ENCODE data around the gene IGSF23. TPM values are rescaled to one million over a fixed set of nuclear protein-coding genes. Genes with fewer than 3 reads are reported as not detected.
"Not testable (repeated sequence)": the region's sequence is repeated elsewhere in the genome, so short reads cannot be mapped to it uniquely, and the experiment has no call there.

The IGSF23 gene
- total RNA-seq, 5 donors from 2014 or later (not counting 1 experiment from before 2014, with no cell fraction given) = not detected

DNA sequence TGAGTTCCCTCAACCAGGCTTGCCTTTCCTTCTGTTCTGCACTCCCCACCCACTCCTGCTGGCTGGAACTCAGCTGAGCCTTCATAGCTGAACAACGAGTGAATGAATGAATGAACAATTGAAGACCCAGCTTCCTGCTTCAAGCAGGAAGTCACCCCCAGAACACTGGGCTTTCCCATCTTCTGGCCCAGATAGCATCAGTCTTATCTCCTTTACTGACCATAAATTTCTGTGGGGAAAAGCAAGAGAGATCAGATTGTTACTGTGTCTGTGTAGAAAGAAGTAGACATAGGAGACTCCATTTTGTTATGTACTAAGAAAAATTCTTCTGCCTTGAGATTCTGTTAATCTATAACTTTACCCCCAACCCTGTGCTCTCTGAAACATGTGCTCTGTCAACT, 19.5 kb upstream of the IGSF23 start:
- no CpG with 5 or more reads among the region's 1 CpG for WGBS (ENCODE audit: insufficient coverage)
- CTCF ChIA-PET, H3K36me3 Mint-ChIP-seq: not testable (repeated sequence)

DNA sequence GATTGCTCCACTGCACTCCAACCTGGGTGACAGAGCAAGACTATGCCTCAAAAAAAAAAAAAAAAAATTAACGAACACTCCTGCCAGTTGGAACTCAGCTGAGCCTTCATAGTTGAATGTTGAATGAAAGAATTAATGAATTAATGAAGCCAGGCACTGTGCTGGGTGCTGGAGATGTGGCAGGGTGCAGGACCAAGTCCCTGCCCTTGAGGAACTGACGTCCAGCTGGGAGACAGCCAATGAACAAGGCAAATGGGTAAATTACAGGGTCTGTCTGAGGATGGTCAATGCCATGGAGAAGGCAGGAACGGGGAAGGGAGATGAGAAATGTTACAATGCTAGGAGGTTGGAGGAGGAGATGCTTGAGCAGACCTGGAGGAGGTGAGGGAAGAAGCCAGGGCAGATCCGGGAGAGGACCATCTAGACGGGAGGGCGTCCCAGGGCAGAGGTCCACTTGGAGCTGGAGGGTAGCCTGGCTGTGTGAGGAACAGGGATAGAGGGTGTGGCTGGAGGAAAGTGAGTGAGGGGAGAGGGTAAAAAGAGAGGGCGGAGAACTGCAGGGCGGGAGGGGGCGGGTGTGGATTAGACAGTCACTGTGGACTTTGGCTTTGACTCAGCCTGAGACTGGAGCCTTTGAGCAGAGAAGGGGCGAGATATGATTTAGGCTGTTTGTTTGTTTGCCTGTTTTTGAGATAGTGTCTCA, 16.8 kb upstream of the IGSF23 start:
- Mint-ChIP-seq H3K4me1 (no peaks in the 10 kb centered on the region), H3K9me3 (peaks cover 0 to 11% (median 10%) of the 10 kb centered on the region in 3 donors), H3K36me3 (no peaks in the 10 kb centered on the region), H3K27me3 (peaks cover 27 to 36% of the 10 kb centered on the region in 2 donors), H3K4me3 (no peak overlapping the region), H3K27ac (no peak overlapping the region)
- ChIA-PET POLR2A (no interaction called here), CTCF (no interaction called here)
- DNase-seq = no peak
- Histone ChIP-seq H3K4me3 (ENCODE audit: control insufficient read depth in 1 of 2, extremely low read depth in 1 of 2, low read length in 1 of 2) (no peak overlapping the region), H3K27ac (ENCODE audit: low read length) (no peak overlapping the region), H3K36me3 (ENCODE audit: control insufficient read depth in 2 of 2, extremely low read depth in 1 of 2, insufficient read depth in 1 of 2, low read length in 1 of 2) (no peaks in the 10 kb centered on the region), H3K27me3 (replicated peaks in 1 of 2; ENCODE audit: control insufficient read depth in 2 of 2, extremely low read depth in 1 of 2, insufficient read depth in 2 of 2, low read length in 1 of 2) (peaks cover 0 to 16% of the 10 kb centered on the region in 2 experiments), H3K4me1 (ENCODE audit: control insufficient read depth in 1 of 2, extremely low read depth in 1 of 2, insufficient read depth in 2 of 2, low read length in 2 of 2) (no peaks in the 10 kb centered on the region), H3K9me3 (no peaks in the 10 kb centered on the region)
- ATAC-seq (replicated peaks in 1 of 4) = no peak
- 79% methylated on average over 8 of the region's 10 CpGs for WGBS (ENCODE audit: insufficient coverage)

More for the DNA sequence above, 19.5 kb upstream of the IGSF23 start:
- H3K27ac Mint-ChIP-seq; H3K9me3 ChIP-seq; ATAC-seq (replicated peaks in 1 of 4); DNase-seq; H3K4me1 ChIP-seq (ENCODE audit: control insufficient read depth in 1 of 2, extremely low read depth in 1 of 2, insufficient read depth in 2 of 2, low read length in 2 of 2); H3K4me3 ChIP-seq (ENCODE audit: control insufficient read depth in 1 of 2, extremely low read depth in 1 of 2, low read length in 1 of 2); H3K36me3 ChIP-seq (ENCODE audit: control insufficient read depth in 2 of 2, extremely low read depth in 1 of 2, insufficient read depth in 1 of 2, low read length in 1 of 2); H3K9me3 Mint-ChIP-seq; POLR2A ChIA-PET; H3K4me1 Mint-ChIP-seq; H3K27ac ChIP-seq (ENCODE audit: low read length); H3K4me3 Mint-ChIP-seq: not testable (repeated sequence)
- H3K27me3 ChIP-seq (replicated peaks in 1 of 2; ENCODE audit: control insufficient read depth in 2 of 2, extremely low read depth in 1 of 2, insufficient read depth in 2 of 2, low read length in 1 of 2) = peaks cover 0 to 16% of the 10 kb centered on the region in 2 experiments
- peaks cover 21 to 32% of the 10 kb centered on the region in 2 donors for H3K27me3 Mint-ChIP-seq

DNA sequence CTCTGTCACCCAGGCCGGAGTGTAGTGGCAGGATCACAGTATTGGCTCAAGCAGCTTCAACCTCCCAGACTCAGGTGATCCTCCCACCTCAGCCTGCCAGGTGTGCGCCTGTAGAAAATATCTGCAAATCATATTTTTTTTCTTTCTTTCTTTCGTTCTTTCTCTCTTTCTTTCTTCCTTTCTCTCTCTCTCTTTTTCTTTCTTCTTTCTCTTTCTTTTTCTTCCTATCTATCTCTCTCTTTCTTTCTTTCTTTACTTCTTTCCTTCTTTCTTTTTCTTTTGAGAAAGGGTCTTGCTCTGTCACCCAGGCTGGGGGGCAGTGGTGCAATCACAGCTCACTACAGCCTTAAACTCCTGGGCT, 16.3 kb upstream of the IGSF23 start:
- H3K4me3 Mint-ChIP-seq = no peak overlapping the region
- H3K27ac Mint-ChIP-seq = no peak overlapping the region
- WGBS (ENCODE audit: insufficient coverage) = 40% methylated on average over 2 of the region's 3 CpGs
- no peaks in the 10 kb centered on the region for H3K36me3 Mint-ChIP-seq
- Histone ChIP-seq H3K9me3 (no peaks in the 10 kb centered on the region), H3K36me3 (ENCODE audit: control insufficient read depth in 2 of 2, extremely low read depth in 1 of 2, insufficient read depth in 1 of 2, low read length in 1 of 2) (no peaks in the 10 kb centered on the region), H3K4me1 (ENCODE audit: control insufficient read depth in 1 of 2, extremely low read depth in 1 of 2, insufficient read depth in 2 of 2, low read length in 2 of 2) (no peaks in the 10 kb centered on the region), H3K4me3 (ENCODE audit: control insufficient read depth in 1 of 2, extremely low read depth in 1 of 2, low read length in 1 of 2) (no peak overlapping the region), H3K27me3 (replicated peaks in 1 of 2; ENCODE audit: control insufficient read depth in 2 of 2, extremely low read depth in 1 of 2, insufficient read depth in 2 of 2, low read length in 1 of 2) (peaks cover 0 to 16% of the 10 kb centered on the region in 2 experiments), H3K27ac (ENCODE audit: low read length) (no peak overlapping the region)
- ChIA-PET POLR2A (no interaction called here), CTCF (no interaction called here)
- ATAC-seq (replicated peaks in 1 of 4) (no peak), DNase-seq (no peak)
- peaks cover 25 to 34% of the 10 kb centered on the region in 2 donors for H3K27me3 Mint-ChIP-seq
- no peaks in the 10 kb centered on the region for H3K4me1 Mint-ChIP-seq
- H3K9me3 Mint-ChIP-seq = peaks cover 0 to 11% (median 10%) of the 10 kb centered on the region in 3 donors

GRCh38 chr19:44598355-44598754, 15.0 kb upstream of the IGSF23 start:
- H3K27ac Mint-ChIP-seq = no peak overlapping the region
- Histone ChIP-seq H3K9me3 (no peaks in the 10 kb centered on the region), H3K27me3 (replicated peaks in 1 of 2; ENCODE audit: control insufficient read depth in 2 of 2, extremely low read depth in 1 of 2, insufficient read depth in 2 of 2, low read length in 1 of 2) (peaks cover 0 to 14% of the 10 kb centered on the region in 2 experiments), H3K4me1 (ENCODE audit: control insufficient read depth in 1 of 2, extremely low read depth in 1 of 2, insufficient read depth in 2 of 2, low read length in 2 of 2) (no peaks in the 10 kb centered on the region), H3K36me3 (ENCODE audit: control insufficient read depth in 2 of 2, extremely low read depth in 1 of 2, insufficient read depth in 1 of 2, low read length in 1 of 2) (no peaks in the 10 kb centered on the region), H3K4me3 (ENCODE audit: control insufficient read depth in 1 of 2, extremely low read depth in 1 of 2, low read length in 1 of 2) (peak overlapping the region in 1 of 2 donors; percentile 17), H3K27ac (ENCODE audit: low read length) (no peak overlapping the region)
- ATAC-seq (replicated peaks in 1 of 4) (no peak), DNase-seq (no peak)
- H3K4me1 Mint-ChIP-seq = no peaks in the 10 kb centered on the region
- CTCF ChIA-PET = no interaction called here
- H3K9me3 Mint-ChIP-seq = peaks cover 0 to 11% (median 10%) of the 10 kb centered on the region in 3 donors
- POLR2A ChIA-PET = no interaction called here
- no peak overlapping the region for H3K4me3 Mint-ChIP-seq
- peaks cover 21 to 30% of the 10 kb centered on the region in 2 donors for H3K27me3 Mint-ChIP-seq
- H3K36me3 Mint-ChIP-seq = no peaks in the 10 kb centered on the region

DNA sequence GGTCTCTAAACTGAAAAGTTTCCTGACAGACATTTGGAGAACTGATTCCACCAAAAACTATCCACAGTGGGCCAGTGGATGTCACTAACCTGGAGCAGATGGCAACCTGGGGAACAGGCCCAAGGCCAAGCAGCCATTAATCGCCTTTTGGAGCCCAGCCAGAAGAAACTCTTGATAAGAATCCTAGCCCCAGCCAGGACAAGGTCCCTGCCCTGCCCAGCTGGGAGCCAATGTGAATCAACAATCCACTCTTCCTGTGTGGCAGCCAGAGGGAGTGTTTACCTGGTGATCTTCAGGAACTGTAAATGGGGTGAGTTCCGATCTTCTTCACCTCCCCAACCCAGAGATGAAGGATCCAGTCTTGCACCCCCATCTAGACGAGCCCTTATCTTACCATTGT, 14.5 kb upstream of the IGSF23 start:
- Histone ChIP-seq H3K27me3 (replicated peaks in 1 of 2; ENCODE audit: control insufficient read depth in 2 of 2, extremely low read depth in 1 of 2, insufficient read depth in 2 of 2, low read length in 1 of 2) (peaks cover 0 to 14% of the 10 kb centered on the region in 2 experiments), H3K4me1 (ENCODE audit: control insufficient read depth in 1 of 2, extremely low read depth in 1 of 2, insufficient read depth in 2 of 2, low read length in 2 of 2) (no peaks in the 10 kb centered on the region), H3K9me3 (no peaks in the 10 kb centered on the region), H3K4me3 (ENCODE audit: control insufficient read depth in 1 of 2, extremely low read depth in 1 of 2, low read length in 1 of 2) (no peak overlapping the region), H3K27ac (ENCODE audit: low read length) (no peak overlapping the region), H3K36me3 (ENCODE audit: control insufficient read depth in 2 of 2, extremely low read depth in 1 of 2, insufficient read depth in 1 of 2, low read length in 1 of 2) (no peaks in the 10 kb centered on the region)
- no peaks in the 10 kb centered on the region for H3K4me1 Mint-ChIP-seq
- H3K27me3 Mint-ChIP-seq = peaks cover 21 to 26% of the 10 kb centered on the region in 2 donors
- H3K36me3 Mint-ChIP-seq = no peaks in the 10 kb centered on the region
- CTCF ChIA-PET = no interaction called here
- H3K9me3 Mint-ChIP-seq = peaks cover 0 to 11% (median 10%) of the 10 kb centered on the region in 3 donors
- WGBS (ENCODE audit: insufficient coverage) = no CpG with 5 or more reads among the region's 3 CpGs
- ATAC-seq (replicated peaks in 1 of 4) (no peak), DNase-seq (no peak)
- H3K4me3 Mint-ChIP-seq = no peak overlapping the region
- no peak overlapping the region for H3K27ac Mint-ChIP-seq
- POLR2A ChIA-PET = no interaction called here

DNA sequence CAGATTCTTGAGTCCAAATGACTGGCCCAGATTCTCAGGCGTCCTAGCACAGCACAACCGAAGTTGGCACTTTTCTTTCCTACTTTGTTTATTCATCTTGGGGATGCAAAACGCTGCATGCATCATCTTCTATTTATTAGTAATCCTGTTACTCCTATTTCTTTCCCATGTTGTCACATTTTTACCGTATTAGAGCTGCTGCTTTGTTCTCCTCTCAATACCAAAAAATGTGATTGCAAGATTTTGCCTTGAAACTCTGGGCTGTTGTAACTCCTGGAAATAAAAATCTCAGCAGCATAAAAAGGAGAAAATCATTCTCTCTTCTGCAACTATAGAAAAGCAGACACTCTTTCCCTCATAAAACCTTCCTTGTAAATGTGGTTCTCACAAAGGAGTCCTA, 12.9 kb upstream of the IGSF23 start:
- Histone ChIP-seq H3K36me3 (ENCODE audit: control insufficient read depth in 2 of 2, extremely low read depth in 1 of 2, insufficient read depth in 1 of 2, low read length in 1 of 2) (no peaks in the 10 kb centered on the region), H3K4me1 (ENCODE audit: control insufficient read depth in 1 of 2, extremely low read depth in 1 of 2, insufficient read depth in 2 of 2, low read length in 2 of 2) (no peaks in the 10 kb centered on the region), H3K9me3 (no peaks in the 10 kb centered on the region), H3K27me3 (replicated peaks in 1 of 2; ENCODE audit: control insufficient read depth in 2 of 2, extremely low read depth in 1 of 2, insufficient read depth in 2 of 2, low read length in 1 of 2) (peaks cover 0 to 10% of the 10 kb centered on the region in 2 experiments), H3K27ac (ENCODE audit: low read length) (no peak overlapping the region), H3K4me3 (ENCODE audit: control insufficient read depth in 1 of 2, extremely low read depth in 1 of 2, low read length in 1 of 2) (no peak overlapping the region)
- Mint-ChIP-seq H3K27me3 (peaks cover 18 to 21% of the 10 kb centered on the region in 2 donors), H3K36me3 (no peaks in the 10 kb centered on the region), H3K9me3 (peaks cover 0 to 11% (median 10%) of the 10 kb centered on the region in 3 donors), H3K4me1 (peaks cover 0 to under 1% (median 0%) of the 10 kb centered on the region in 3 donors), H3K4me3 (no peak overlapping the region), H3K27ac (no peak overlapping the region)
- ChIA-PET CTCF (no interaction called here), POLR2A (no interaction called here)
- WGBS (ENCODE audit: insufficient coverage) = 100% methylated on average over 2 of the region's 4 CpGs
- ATAC-seq (replicated peaks in 1 of 4) (no peak), DNase-seq (no peak)
